K562 (cell line): ENCODE results near the gene DCPS. TPM values are rescaled to one million over a fixed set of nuclear protein-coding genes. Genes with fewer than 3 reads are reported as not detected.

ENCODE experiments used
- ATAC-seq: fragments of 200-7000 bp; cut with Tn5 transposase; 3 replicates; pipeline ENCODE4 v1.9.1; 2020; ENCODE audit warnings: moderate library complexity
- BruUV-seq: library from RNA; stranded (reverse); fragments of 400-500 nt; replicated peaks from 2 replicates; lab custom pipeline; 2021; lab: Mats Ljungman, UMichigan
- CTCF ChIA-PET: fragments of 300-600 bp; formaldehyde crosslinking; extraction: SDS; loops from one replicate; lab custom pipeline; 2021; ENCODE audit warnings: low intra/inter-chr PET ratio; lab: Yijun Ruan, JAX
- POLR2A ChIA-PET: fragments of 300-600, 350-650 bp; sonication (Branson Sonifier 250); formaldehyde crosslinking; extraction: SDS; loops from one replicate; lab custom pipeline; 2021; ENCODE audit warnings: antibody characterized with exemption, inconsistent platforms; lab: Yijun Ruan, JAX
- DNase-seq, 4 experiments: peaks; one replicate each; pipeline versions ENCODE4 v3.0.0 to v3.0.0-alpha.2; 2011 to 2018; ENCODE audit warnings: low spot score in 3 of 4, mixed read lengths in 3 of 4; ENCODE audit errors: extremely low read depth in 1 of 4
- FAIRE-seq: peaks from 2 replicates; lab custom pipeline; 2011; peaks lifted over from hg19 to GRCh38; lab: Jason Lieb, UNC
- H2AFZ ChIP-seq: 2 replicates; pipeline ENCODE4 v1.6.0; 2011; ENCODE audit warnings: low read depth, low read length, control low read depth, inconsistent platforms
- H3K27ac ChIP-seq: fragments of 200-600 bp; 3 replicates; pipeline ENCODE4 v1.8.0; 2011; ENCODE audit warnings: low read depth, mild to moderate bottlenecking, control low read depth, inconsistent platforms, low read length, moderate library complexity, mixed read lengths; ENCODE audit errors: extremely low read depth
- H3K27me3 ChIP-seq, 2 experiments: fragments of 300-600 bp in 1 of 2; 2 replicates in 1 of 2; 3 replicates in 1 of 2; pipeline versions ENCODE4 v1.6.0 to v1.8.0; 2011; ENCODE audit warnings: inconsistent platforms in 2 of 2, low read length in 2 of 2, mild to moderate bottlenecking in 1 of 2, mixed read lengths in 1 of 2, moderate library complexity in 1 of 2; ENCODE audit not compliant: control insufficient read depth in 2 of 2, insufficient read depth in 2 of 2
- H3K36me3 ChIP-seq: fragments of 300-600 bp; 3 replicates; pipeline ENCODE4 v1.8.0; 2011; ENCODE audit warnings: mild to moderate bottlenecking, low read length, inconsistent platforms; ENCODE audit not compliant: control insufficient read depth, insufficient read depth
- H3K4me1 ChIP-seq, 2 experiments: fragments of 200-600 bp in 1 of 2; replicated peaks in 1 of 2; 2 replicates in 1 of 2; 3 replicates in 1 of 2; pipeline versions ENCODE4 v1.5.1 to v1.8.0; 2011; ENCODE audit warnings: inconsistent platforms in 2 of 2, low read length in 2 of 2, mild to moderate bottlenecking in 1 of 2, mixed read lengths in 1 of 2, moderate library complexity in 1 of 2; ENCODE audit not compliant: control insufficient read depth in 2 of 2, insufficient read depth in 2 of 2
- H3K4me2 ChIP-seq: 2 replicates; pipeline ENCODE4 v1.6.1; 2011; ENCODE audit warnings: low read length, control low read depth, inconsistent platforms, mixed read lengths; ENCODE audit not compliant: insufficient read depth
- H3K4me3 ChIP-seq: fragments of 200-600 bp; sonication (generic), shearing (Covaris generic); 2 replicates; pipeline ENCODE4 v1.5.1; 2016; ENCODE audit warnings: control low read depth, inconsistent platforms
- H3K79me2 ChIP-seq: fragments of 200-600 bp; 3 replicates; pipeline ENCODE4 v1.8.0; 2011; ENCODE audit warnings: low read length, inconsistent platforms; ENCODE audit not compliant: control insufficient read depth, insufficient read depth
- H3K9ac ChIP-seq, 2 experiments: 2 replicates each; pipeline versions ENCODE4 v1.6.0 to v1.6.1; 2011; ENCODE audit warnings: low read depth in 2 of 2, low read length in 2 of 2, control low read depth in 1 of 2, inconsistent platforms in 1 of 2, mild to moderate bottlenecking in 1 of 2, mixed read lengths in 1 of 2; ENCODE audit not compliant: insufficient read depth in 1 of 2
- H3K9me1 ChIP-seq: one replicate; pipeline ENCODE4 v1.6.0; 2011; ENCODE audit warnings: inconsistent platforms, mild to moderate bottlenecking, low read length, moderate library complexity; ENCODE audit not compliant: control insufficient read depth, insufficient read depth
- H3K9me3 ChIP-seq: replicated peaks from 2 replicates; pipeline ENCODE4 v1.5.1; 2011; ENCODE audit warnings: low read depth, low read length, inconsistent platforms; ENCODE audit not compliant: control insufficient read depth, insufficient read depth
- H4K20me1 ChIP-seq: replicated peaks from 2 replicates; pipeline ENCODE4 v1.6.1; 2011; ENCODE audit warnings: low read length, inconsistent platforms, mixed read lengths; ENCODE audit not compliant: control insufficient read depth, insufficient read depth
- CBX3 ChIP-seq, 2 experiments: IDR thresholded peaks; 1 replicate in 1 of 2; 2 replicates in 1 of 2; pipeline ENCODE4 v1.6.1; 2012; ENCODE audit warnings: inconsistent platforms in 2 of 2, low read length in 2 of 2, borderline replicate concordance in 1 of 2, control low read depth in 1 of 2
- CREM ChIP-seq: IDR thresholded peaks from 2 replicates; pipeline ENCODE4 v1.6.1; 2014; ENCODE audit warnings: antibody characterized with exemption, low read depth
- NFYB ChIP-seq: IDR thresholded peaks from 2 replicates; pipeline ENCODE4 v1.6.1; 2011; ENCODE audit warnings: mild to moderate bottlenecking, moderate library complexity; ENCODE audit not compliant: insufficient read length; ENCODE audit errors: extremely low read depth
- NR2F6 ChIP-seq: fragments of 450-650 bp; formaldehyde crosslinking; IDR thresholded peaks from 2 replicates; pipeline ENCODE4 v1.4.0; 2020; ENCODE audit warnings: mild to moderate bottlenecking
- PYGO2 ChIP-seq: fragments of 450-650 bp; IDR thresholded peaks from 2 replicates; pipeline ENCODE4 v1.6.1; 2016; ENCODE audit warnings: mild to moderate bottlenecking, missing genetic modification characterization, moderate library complexity, missing compliant biosample characterization
- TGIF2 ChIP-seq: sonication (generic); formaldehyde crosslinking; IDR thresholded peaks from 2 replicates; pipeline ENCODE4 v1.8.1; 2022; ENCODE audit warnings: mild to moderate bottlenecking, missing genetic modification reagents, moderate library complexity
- U2AF1 ChIP-seq: fragments of 200-400 bp; formaldehyde crosslinking; optimal IDR thresholded peaks from 2 replicates; pipeline ENCODE3; 2017; ENCODE audit warnings: mild to moderate bottlenecking, low read depth, low read length, moderate library complexity
- ZNF12 ChIP-seq: sonication (generic); formaldehyde crosslinking; IDR thresholded peaks from 2 replicates; pipeline ENCODE4 v1.4.0; 2020; ENCODE audit warnings: mild to moderate bottlenecking, missing genetic modification reagents
- ZNF324 ChIP-seq: fragments of 250-450 bp; sonication (Bioruptor Pico); IDR thresholded peaks from 2 replicates; pipeline ENCODE4 v1.4.0; 2020; ENCODE audit warnings: mild to moderate bottlenecking
- ZNF444 ChIP-seq: fragments of 250-450 bp; sonication (Bioruptor Pico); IDR thresholded peaks from 2 replicates; pipeline ENCODE4 v1.4.0; 2020; ENCODE audit warnings: mild to moderate bottlenecking, moderate library complexity
- ZNF717 ChIP-seq: fragments of 250-450 bp; sonication (Bioruptor Pico); IDR thresholded peaks from 2 replicates; pipeline ENCODE4 v1.5.0; 2021
- WGBS: fragments of 100-300 bp; shearing (Covaris generic); methylation state at CpG from one replicate; pipeline ENCODE4 v1.1.6; 2016; ENCODE audit warnings: low coverage, mixed read lengths; ENCODE audit not compliant: insufficient coverage; ENCODE audit errors: missing lambda C conversion rate; 5-methylcytosine and 5-hydroxymethylcytosine counted together
- in situ Hi-C: fragments of 300-500 bp; cut with MboI; formaldehyde crosslinking; loops from 4 replicates; pipeline ENCODE4 v1.15.0; 2018; ENCODE audit warnings: inconsistent platforms, mixed read lengths
- intact Hi-C: fragments of 100-400 bp; cut with micrococcal nuclease; formaldehyde crosslinking; loops from 2 replicates; pipeline ENCODE4 v1.14.2; 2022
- polyA plus RNA-seq, 8 experiments: library from polyadenylated mRNA; depleted of rRNA in 4 of 8; stranded (reverse) in 5 of 8; unstranded in 3 of 8; fragments of >200 nt; fragmentation: Nextera tagmentation in 2 of 8; fragmentation: Illumina TruSeq in 1 of 8; extraction: Ambion mirVana in 2 of 8; extraction: Trizol in 1 of 8; gene quantifications; 2 replicates each; pipeline versions ENCODE4 v1.2.1 to v1.2.3, GENCODE V29; 2011 to 2014; ENCODE audit warnings: inconsistent platforms in 1 of 8, missing spikeins in 1 of 8
- total RNA-seq, 7 experiments: library from RNA; depleted of rRNA in 6 of 7; stranded (reverse); fragments of >200 nt in 6 of 7; fragmentation: Illumina TruSeq in 2 of 7; extraction: Trizol in 2 of 7; gene quantifications; 2 replicates each; pipeline versions ENCODE4 v1.2.1 to v1.2.3, GENCODE V29; 2011 to 2021; ENCODE audit warnings: low replicate concordance in 1 of 7
- TF ChIP-seq, protein P1 (sequence below): fragments of 250-450 bp; sonication (Bioruptor Pico); IDR thresholded peaks from 2 replicates; pipeline ENCODE4 v1.4.0; 2020; ENCODE audit warnings: mild to moderate bottlenecking
- TF ChIP-seq, protein P2 (sequence below): sonication (generic); formaldehyde crosslinking; IDR thresholded peaks from 2 replicates; pipeline ENCODE4 v1.8.1; 2023; ENCODE audit warnings: mild to moderate bottlenecking, missing genetic modification reagents
- TF ChIP-seq, protein P3 (sequence below): fragments of 250-450 bp; sonication (Bioruptor Pico); IDR thresholded peaks from 2 replicates; pipeline ENCODE4 v1.4.0; 2020; ENCODE audit warnings: mild to moderate bottlenecking, moderate library complexity

DCPS gene
- total and polyA plus RNA-seq, 9 of the 15 experiments (the other 6 are each of a cell fraction or from before 2014, with no cell fraction given): 8.7 to 38.1 (median 17.9) TPM

DNA sequence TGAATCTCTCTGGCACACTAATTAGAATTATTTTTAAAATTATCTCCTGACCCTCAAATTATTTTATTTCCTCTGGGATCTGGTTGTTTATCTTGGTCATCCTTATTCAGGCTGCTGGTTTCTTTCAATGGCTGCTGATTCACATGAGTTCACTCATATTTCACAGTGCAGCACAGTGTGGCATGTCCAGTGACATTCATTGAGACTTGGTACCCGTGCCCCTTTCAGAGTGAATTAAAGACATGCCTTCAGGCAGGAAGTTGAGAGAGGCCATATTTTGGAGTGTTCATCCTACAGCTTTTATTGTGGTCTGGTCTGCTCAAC, 13.5 kb downstream of the DCPS start (continued):
- no peak for TF ChIP-seq ZNF444 (CRISPR knock-in tag)
- no peak for TF ChIP-seq PYGO2 (tag)

DNA sequence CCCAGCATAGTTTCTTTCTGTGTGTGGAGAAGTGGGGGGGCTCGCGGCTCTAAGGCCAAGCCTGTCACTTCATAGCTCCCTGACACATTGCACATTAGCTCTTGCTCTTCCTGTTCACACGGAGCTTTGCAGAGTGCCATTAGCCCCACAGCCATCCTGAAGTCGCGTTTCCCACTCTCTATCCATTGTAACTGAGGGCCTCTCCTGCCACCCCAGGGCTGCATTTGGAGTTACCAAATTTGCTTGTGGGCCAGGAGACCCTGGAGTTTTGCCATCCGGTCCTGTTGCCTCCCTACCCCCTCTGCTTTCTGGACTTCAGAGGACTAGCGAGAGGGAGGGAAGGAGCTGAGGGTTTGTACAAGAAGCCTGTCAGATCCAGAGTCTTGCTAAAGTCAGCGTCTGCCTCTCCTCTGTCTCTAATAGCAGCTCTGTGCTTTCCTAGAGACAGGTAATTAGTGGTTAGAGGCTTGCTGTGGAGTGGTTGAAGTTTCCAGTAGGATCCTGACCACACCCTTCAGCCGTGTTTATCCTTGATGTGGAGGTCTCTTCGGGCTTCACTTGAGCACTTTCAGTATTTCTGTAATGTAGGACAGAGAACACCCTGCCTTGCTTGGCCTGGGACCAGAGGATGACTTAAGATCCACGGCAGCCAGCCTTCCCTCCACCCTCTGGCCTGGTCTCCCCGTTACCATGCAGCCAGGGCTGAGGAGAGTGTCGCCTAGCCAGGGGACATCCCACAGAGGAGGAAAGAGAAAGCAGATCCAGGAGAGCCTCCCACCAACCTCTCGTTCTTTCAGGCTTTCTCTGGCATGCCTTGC, 14.1 kb downstream of the DCPS start:
- FAIRE-seq (no peak), DNase-seq (no peak), ATAC-seq (peak; percentile 30; the same call in 2 of the 3 replicates)
- Histone ChIP-seq H3K4me2 (no peak overlapping the region), H3K9me1 (no peaks in the 10 kb centered on the region), H3K9ac (0 out of 4 replicates have a peak overlapping the region, but pooled peaks of 1 of the 2 experiments have one; percentile 3), H3K79me2 (no peaks in the 10 kb centered on the region), H3K27ac (no peak overlapping the region), H3K9me3 (no peaks in the 10 kb centered on the region), H3K36me3 (no peaks in the 10 kb centered on the region), H3K4me3 (no peak overlapping the region), H3K27me3 (no peaks in the 10 kb centered on the region), H3K4me1 (no peaks in the 10 kb centered on the region; a peak in 2 of 5 replicates), H4K20me1 (peaks cover 3% of the 10 kb centered on the region; the same call in 1 of the 2 replicates), H2AFZ (no peak overlapping the region)
- POLR2A ChIA-PET: interaction anchor here (1.5 kb wide), 2 partner anchors 10 to 102 kb away, joined by 3 to 5 read pairs; no protein-coding TSS in a partner anchor
- intact Hi-C loops: no loop called here
- in situ Hi-C loops: loop anchor here (25.0 kb wide), 2 partner anchors 94 to 669 kb away; no protein-coding TSS in a partner anchor
- CTCF ChIA-PET: no interaction called here
- WGBS: 63% methylated on average over 14 of the region's 14 CpGs
- BruUV-seq: no TSS peak
- TF ChIP-seq ZNF717 (CRISPR knock-in tag): no peak
- TF ChIP-seq, protein P1, sequence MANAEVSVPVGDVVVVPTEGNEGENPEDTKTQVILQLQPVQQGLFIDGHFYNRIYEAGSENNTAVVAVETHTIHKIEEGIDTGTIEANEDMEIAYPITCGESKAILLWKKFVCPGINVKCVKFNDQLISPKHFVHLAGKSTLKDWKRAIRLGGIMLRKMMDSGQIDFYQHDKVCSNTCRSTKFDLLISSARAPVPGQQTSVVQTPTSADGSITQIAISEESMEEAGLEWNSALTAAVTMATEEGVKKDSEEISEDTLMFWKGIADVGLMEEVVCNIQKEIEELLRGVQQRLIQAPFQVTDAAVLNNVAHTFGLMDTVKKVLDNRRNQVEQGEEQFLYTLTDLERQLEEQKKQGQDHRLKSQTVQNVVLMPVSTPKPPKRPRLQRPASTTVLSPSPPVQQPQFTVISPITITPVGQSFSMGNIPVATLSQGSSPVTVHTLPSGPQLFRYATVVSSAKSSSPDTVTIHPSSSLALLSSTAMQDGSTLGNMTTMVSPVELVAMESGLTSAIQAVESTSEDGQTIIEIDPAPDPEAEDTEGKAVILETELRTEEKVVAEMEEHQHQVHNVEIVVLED (CRISPR knock-in tag): no peak
- TF ChIP-seq U2AF1: no peak
- TF ChIP-seq CBX3 (IDR thresholded peaks at IDR 0.05; ENCODE audit: borderline replicate concordance in 1 of 2, low read length in 2 of 2): no peak
- TF ChIP-seq TGIF2 (CRISPR knock-in tag): no peak
- no peak for TF ChIP-seq NR2F6 (CRISPR knock-in tag)
- no peak for TF ChIP-seq ZNF324 (CRISPR knock-in tag)
- no peak for TF ChIP-seq CREM
- TF ChIP-seq, protein P2, sequence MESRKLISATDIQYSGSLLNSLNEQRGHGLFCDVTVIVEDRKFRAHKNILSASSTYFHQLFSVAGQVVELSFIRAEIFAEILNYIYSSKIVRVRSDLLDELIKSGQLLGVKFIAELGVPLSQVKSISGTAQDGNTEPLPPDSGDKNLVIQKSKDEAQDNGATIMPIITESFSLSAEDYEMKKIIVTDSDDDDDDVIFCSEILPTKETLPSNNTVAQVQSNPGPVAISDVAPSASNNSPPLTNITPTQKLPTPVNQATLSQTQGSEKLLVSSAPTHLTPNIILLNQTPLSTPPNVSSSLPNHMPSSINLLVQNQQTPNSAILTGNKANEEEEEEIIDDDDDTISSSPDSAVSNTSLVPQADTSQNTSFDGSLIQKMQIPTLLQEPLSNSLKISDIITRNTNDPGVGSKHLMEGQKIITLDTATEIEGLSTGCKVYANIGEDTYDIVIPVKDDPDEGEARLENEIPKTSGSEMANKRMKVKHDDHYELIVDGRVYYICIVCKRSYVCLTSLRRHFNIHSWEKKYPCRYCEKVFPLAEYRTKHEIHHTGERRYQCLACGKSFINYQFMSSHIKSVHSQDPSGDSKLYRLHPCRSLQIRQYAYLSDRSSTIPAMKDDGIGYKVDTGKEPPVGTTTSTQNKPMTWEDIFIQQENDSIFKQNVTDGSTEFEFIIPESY (CRISPR knock-in tag): peak; percentile 36; the same call in 1 of the 2 replicates
- no peak for TF ChIP-seq NFYB
- no peak for TF ChIP-seq ZNF12 (CRISPR knock-in tag)
- TF ChIP-seq, protein P3, sequence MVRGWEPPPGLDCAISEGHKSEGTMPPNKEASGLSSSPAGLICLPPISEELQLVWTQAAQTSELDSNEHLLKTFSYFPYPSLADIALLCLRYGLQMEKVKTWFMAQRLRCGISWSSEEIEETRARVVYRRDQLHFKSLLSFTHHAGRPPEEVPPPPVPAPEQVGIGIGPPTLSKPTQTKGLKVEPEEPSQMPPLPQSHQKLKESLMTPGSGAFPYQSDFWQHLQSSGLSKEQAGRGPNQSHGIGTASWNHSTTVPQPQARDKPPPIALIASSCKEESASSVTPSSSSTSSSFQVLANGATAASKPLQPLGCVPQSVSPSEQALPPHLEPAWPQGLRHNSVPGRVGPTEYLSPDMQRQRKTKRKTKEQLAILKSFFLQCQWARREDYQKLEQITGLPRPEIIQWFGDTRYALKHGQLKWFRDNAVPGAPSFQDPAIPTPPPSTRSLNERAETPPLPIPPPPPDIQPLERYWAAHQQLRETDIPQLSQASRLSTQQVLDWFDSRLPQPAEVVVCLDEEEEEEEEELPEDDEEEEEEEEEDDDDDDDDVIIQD (CRISPR knock-in tag): no peak
